Spleen (tissue), 7 donors: ENCODE results near the gene ATAD1.

Experiments used
- POLR2A ChIP-seq, 3 donors: fragments of 450-650 bp; IDR thresholded peaks; one replicate each; pipeline ENCODE4 v1.5.1; 2017; ENCODE audit warnings: antibody characterized with exemption in 3 of 3, mild to moderate bottlenecking in 1 of 3
- POLR2AphosphoS5 ChIP-seq, 3 donors: sonication (generic); formaldehyde crosslinking; IDR thresholded peaks; one replicate each; pipeline ENCODE4 v1.5.1; 2017; ENCODE audit warnings: antibody characterized with exemption in 3 of 3
- TF ChIP-seq, protein P1 (sequence below), 11 experiments: fragments of 200-600 bp in 7 of 11; fragments of 450-650 bp in 4 of 11; sonication (generic) in 4 of 11; IDR thresholded peaks in 8 of 11; conservative IDR thresholded peaks in 3 of 11; 1 replicate in 7 of 11; 2 replicates in 4 of 11; pipeline versions ENCODE4 v1.4.0 to v1.8.0; 2016 to 2021; ENCODE audit warnings: antibody characterized with exemption in 11 of 11, inconsistent platforms in 4 of 11, mild to moderate bottlenecking in 1 of 11
- donor health status: DM: no; HTN: no; CAD: no; lungs with moderate emphysema.
- donor health status: DM: no; HTN: no; CAD: no.
- donor health status: DM: no; HTN: no; CAD: no.

DNA sequence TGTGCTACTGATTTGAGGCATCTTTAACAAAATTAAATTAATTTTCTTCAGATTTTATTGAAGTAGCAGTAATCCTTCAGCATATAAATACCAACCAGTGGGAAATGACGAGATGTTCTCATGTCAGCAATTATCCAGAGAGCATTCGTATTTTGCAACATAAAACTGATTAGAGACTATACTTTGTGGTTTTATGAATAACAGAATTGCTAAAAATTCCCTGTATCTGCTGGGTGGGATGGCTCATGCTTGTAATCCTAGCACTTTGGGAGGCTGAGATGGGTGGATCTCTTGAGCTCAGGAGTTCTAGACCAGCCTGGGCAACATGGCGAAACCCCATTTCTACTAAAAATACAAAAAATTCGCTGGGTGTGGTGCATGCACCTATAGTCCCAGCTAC is 56.9 kb downstream of the ATAD1 start:
- no peak for TF ChIP-seq POLR2AphosphoS5 (IDR thresholded peaks at IDR 0.05)
- TF ChIP-seq, protein P1, sequence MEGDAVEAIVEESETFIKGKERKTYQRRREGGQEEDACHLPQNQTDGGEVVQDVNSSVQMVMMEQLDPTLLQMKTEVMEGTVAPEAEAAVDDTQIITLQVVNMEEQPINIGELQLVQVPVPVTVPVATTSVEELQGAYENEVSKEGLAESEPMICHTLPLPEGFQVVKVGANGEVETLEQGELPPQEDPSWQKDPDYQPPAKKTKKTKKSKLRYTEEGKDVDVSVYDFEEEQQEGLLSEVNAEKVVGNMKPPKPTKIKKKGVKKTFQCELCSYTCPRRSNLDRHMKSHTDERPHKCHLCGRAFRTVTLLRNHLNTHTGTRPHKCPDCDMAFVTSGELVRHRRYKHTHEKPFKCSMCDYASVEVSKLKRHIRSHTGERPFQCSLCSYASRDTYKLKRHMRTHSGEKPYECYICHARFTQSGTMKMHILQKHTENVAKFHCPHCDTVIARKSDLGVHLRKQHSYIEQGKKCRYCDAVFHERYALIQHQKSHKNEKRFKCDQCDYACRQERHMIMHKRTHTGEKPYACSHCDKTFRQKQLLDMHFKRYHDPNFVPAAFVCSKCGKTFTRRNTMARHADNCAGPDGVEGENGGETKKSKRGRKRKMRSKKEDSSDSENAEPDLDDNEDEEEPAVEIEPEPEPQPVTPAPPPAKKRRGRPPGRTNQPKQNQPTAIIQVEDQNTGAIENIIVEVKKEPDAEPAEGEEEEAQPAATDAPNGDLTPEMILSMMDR (IDR thresholded peaks at IDR 0.05 in 8 of 11, conservative IDR thresholded peaks at IDR 0.05 in 3 of 11) = no peak
- no peak for TF ChIP-seq POLR2A (IDR thresholded peaks at IDR 0.05)
